HL-60/S4 treated with phorbol 12-myristate 13-acetate at 8.2 ng/mL for 4 days and 3 days (cell line): Measurements from ENCODE around the gene FMNL1.

Source experiments
- in situ Hi-C: fragments of 300-500 bp; cut with MboI; formaldehyde crosslinking; loops from 2 replicates; pipeline ENCODE4 v1.15.0; 2022; ENCODE audit warnings: low sequenced_read_pairs

FMNL1 gene

GRCh38 chr17:45222014-45222288, 266 bp downstream of the FMNL1 start:
- in situ Hi-C loops = no loop called here

GRCh38 chr17:45222289-45222995, 757 bp downstream of the FMNL1 start:
- in situ Hi-C loops = no loop called here

- in situ Hi-C loops = no loop called here
Observed at GRCh38 chr17:45222996-45223538, 1.4 kb downstream of the FMNL1 start.

- in situ Hi-C loops = no loop called here
Observed at GRCh38 chr17:45223539-45224528, 2.1 kb downstream of the FMNL1 start.

GRCh38 chr17:45224671-45225050, 3.0 kb downstream of the FMNL1 start:
- in situ Hi-C loops = no loop called here

- in situ Hi-C loops = no loop called here
Observed at GRCh38 chr17:45225051-45225700, 3.5 kb downstream of the FMNL1 start.

GRCh38 chr17:45225964-45226530, 4.4 kb downstream of the FMNL1 start:
- in situ Hi-C loops = no loop called here

- in situ Hi-C loops = no loop called here
Observed at GRCh38 chr17:45226576-45226975, 4.9 kb downstream of the FMNL1 start.

- in situ Hi-C loops = no loop called here
Observed at GRCh38 chr17:45227101-45227925, 5.6 kb downstream of the FMNL1 start.

GRCh38 chr17:45227926-45228762, 6.5 kb downstream of the FMNL1 start:
- in situ Hi-C loops = no loop called here

- in situ Hi-C loops = no loop called here
Observed at GRCh38 chr17:45228763-45229539, 7.3 kb downstream of the FMNL1 start.

- in situ Hi-C loops = no loop called here
Observed at GRCh38 chr17:45229681-45230409, 8.2 kb downstream of the FMNL1 start.

- in situ Hi-C loops = no loop called here
Observed at GRCh38 chr17:45230410-45230786, 8.7 kb downstream of the FMNL1 start.

GRCh38 chr17:45230787-45231480, 9.2 kb downstream of the FMNL1 start:
- in situ Hi-C loops = no loop called here

GRCh38 chr17:45231481-45232116, 9.9 kb downstream of the FMNL1 start:
- in situ Hi-C loops = no loop called here

- in situ Hi-C loops = no loop called here
Observed at GRCh38 chr17:45232514-45233422, 11.1 kb downstream of the FMNL1 start.
